H1 (cell line): ENCODE measurements around the gene OR8G5. TPM values are rescaled to one million over a fixed set of nuclear protein-coding genes. Genes with fewer than 3 reads are reported as not detected.

Source experiments
- GTF2F1 ChIP-seq: IDR thresholded peaks from 2 replicates; pipeline ENCODE4 v1.6.1; 2012; ENCODE audit warnings: low read depth, low read length, improper control_type of control experiment, borderline replicate concordance
- TBP ChIP-seq: IDR thresholded peaks from 2 replicates; pipeline ENCODE4 v1.6.1; 2011; ENCODE audit warnings: low read depth, low read length, improper control_type of control experiment
- polyA plus RNA-seq, 7 experiments: library from polyadenylated mRNA; depleted of rRNA in 3 of 7; stranded (reverse) in 5 of 7; unstranded in 2 of 7; fragments of >200 nt in 5 of 7; fragments of 200-250 nt in 2 of 7; gene quantifications; 1 replicate in 5 of 7; 2 replicates in 1 of 7; 4 replicates in 1 of 7; pipeline versions ENCODE4 v1.2.1 to v1.2.3, GENCODE V29; 2011 to 2013; ENCODE audit warnings: missing spikeins in 2 of 7, mixed read lengths in 2 of 7
- total RNA-seq: library from RNA; stranded (reverse); fragmentation: NEBNext Ultra II Directional; extraction: Animal tissue kit (Norgen Biotek cat#: 25700); gene quantifications from 2 replicates; pipeline ENCODE4 v1.2.1, GENCODE V29; 2021
- TF ChIP-seq, protein P1 (sequence below), 3 experiments: IDR thresholded peaks; 1 replicate in 2 of 3; 2 replicates in 1 of 3; pipeline versions ENCODE4 v1.5.1 to v1.6.1; 2011; ENCODE audit warnings: low read length in 3 of 3, mild to moderate bottlenecking in 3 of 3, inconsistent platforms in 2 of 3, low read depth in 1 of 3, moderate library complexity in 1 of 3; ENCODE audit not compliant: insufficient read depth in 1 of 3; ENCODE audit errors: control extremely low read depth in 1 of 3

OR8G5 gene
- total and polyA plus RNA-seq, 2 of the 8 experiments (the other 6 are each of a cell fraction or from before 2014, with no cell fraction given) = not detected

DNA sequence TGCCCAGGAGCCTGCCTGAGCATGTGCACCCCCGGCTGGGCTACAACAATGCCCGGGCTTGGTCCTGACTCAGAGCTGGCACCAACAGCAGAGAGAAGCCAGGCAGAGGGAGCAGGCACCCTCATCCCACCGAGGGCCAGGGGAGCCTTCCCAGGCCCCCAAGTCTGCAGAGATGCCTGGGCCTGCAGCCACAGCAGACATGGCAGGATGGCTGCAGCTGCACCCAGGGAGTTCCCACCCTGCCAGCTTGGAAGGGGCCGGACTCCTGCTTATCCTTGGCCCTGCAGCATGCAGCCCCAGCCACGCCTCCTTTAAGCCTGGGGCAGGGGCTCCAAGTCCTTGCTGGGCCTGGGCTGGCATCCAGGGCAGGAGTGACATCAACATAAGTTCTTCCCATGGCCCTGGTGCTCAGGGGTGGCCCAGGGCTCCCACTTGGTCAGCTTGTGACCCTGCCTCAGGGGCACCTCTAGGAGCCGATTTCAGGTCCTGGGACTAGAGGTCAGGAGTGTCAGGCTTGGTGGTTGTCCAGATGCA, 46.3 kb upstream of the OR8G5 start (continued):
- TF ChIP-seq, protein P1, sequence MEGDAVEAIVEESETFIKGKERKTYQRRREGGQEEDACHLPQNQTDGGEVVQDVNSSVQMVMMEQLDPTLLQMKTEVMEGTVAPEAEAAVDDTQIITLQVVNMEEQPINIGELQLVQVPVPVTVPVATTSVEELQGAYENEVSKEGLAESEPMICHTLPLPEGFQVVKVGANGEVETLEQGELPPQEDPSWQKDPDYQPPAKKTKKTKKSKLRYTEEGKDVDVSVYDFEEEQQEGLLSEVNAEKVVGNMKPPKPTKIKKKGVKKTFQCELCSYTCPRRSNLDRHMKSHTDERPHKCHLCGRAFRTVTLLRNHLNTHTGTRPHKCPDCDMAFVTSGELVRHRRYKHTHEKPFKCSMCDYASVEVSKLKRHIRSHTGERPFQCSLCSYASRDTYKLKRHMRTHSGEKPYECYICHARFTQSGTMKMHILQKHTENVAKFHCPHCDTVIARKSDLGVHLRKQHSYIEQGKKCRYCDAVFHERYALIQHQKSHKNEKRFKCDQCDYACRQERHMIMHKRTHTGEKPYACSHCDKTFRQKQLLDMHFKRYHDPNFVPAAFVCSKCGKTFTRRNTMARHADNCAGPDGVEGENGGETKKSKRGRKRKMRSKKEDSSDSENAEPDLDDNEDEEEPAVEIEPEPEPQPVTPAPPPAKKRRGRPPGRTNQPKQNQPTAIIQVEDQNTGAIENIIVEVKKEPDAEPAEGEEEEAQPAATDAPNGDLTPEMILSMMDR (IDR thresholded peaks at IDR 0.05; ENCODE audit: control extremely low read depth in 1 of 3, insufficient read depth in 1 of 3, low read depth in 1 of 3, low read length in 3 of 3) = no peak
- TF ChIP-seq GTF2F1 (no peak), TBP (no peak)
